ENCODE data around the gene SMIM41.
"Not testable (repeated sequence)": the region's sequence is repeated elsewhere in the genome, so short reads cannot be mapped to it uniquely, and the experiment has no call there.

Gene SMIM41

DNA sequence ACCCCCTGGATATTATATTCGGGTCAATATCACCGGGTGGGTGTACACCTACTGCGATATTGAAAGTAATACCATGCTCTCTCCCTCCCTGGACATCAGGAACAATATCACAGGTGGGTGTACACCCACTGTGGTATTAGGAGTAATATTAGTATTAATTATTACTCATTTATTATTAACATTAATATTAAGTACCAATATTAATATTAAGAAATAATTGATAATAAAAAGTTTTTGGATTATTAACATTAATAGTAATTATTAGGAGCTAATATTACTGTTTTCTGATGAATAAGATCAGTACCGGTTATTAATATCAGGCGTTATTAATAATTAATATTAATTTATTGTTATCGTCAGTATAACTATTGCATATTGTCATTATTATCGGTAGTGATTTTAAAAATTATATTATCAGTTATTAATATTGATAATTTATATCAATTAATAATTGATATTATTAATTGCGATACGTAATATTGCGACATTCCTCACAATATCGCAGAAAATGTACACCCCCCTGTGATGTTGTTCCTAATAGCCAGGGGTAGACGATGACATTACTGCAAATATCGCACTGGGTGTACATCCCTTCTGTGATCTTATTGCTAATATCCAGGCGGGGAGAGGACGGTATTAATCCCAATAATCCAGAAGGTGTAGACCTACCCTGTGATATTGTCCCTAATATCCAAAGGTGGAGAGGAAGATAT lies 17.0 kb downstream of the SMIM41 start:
- no peak overlapping the region for H3K4me3 ChIP-seq (replicated peaks; ENCODE audit: insufficient read depth, low read length)
- no peak for DNase-seq (ENCODE audit: low read depth in 1 of 2, low spot score in 1 of 2)
- TF ChIP-seq POLR2AphosphoS5 (IDR thresholded peaks at IDR 0.05; ENCODE audit: low read depth), result no peak
- no peak for TF ChIP-seq GABPA (IDR thresholded peaks at IDR 0.05; ENCODE audit: low read depth)
- TF ChIP-seq, protein P1, sequence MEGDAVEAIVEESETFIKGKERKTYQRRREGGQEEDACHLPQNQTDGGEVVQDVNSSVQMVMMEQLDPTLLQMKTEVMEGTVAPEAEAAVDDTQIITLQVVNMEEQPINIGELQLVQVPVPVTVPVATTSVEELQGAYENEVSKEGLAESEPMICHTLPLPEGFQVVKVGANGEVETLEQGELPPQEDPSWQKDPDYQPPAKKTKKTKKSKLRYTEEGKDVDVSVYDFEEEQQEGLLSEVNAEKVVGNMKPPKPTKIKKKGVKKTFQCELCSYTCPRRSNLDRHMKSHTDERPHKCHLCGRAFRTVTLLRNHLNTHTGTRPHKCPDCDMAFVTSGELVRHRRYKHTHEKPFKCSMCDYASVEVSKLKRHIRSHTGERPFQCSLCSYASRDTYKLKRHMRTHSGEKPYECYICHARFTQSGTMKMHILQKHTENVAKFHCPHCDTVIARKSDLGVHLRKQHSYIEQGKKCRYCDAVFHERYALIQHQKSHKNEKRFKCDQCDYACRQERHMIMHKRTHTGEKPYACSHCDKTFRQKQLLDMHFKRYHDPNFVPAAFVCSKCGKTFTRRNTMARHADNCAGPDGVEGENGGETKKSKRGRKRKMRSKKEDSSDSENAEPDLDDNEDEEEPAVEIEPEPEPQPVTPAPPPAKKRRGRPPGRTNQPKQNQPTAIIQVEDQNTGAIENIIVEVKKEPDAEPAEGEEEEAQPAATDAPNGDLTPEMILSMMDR (IDR thresholded peaks at IDR 0.05; ENCODE audit: insufficient read depth, low read length), result no peak
- TF ChIP-seq SPI1 (IDR thresholded peaks at IDR 0.05; ENCODE audit: borderline replicate concordance, low read depth), result no peak
- TF ChIP-seq, protein P2, sequence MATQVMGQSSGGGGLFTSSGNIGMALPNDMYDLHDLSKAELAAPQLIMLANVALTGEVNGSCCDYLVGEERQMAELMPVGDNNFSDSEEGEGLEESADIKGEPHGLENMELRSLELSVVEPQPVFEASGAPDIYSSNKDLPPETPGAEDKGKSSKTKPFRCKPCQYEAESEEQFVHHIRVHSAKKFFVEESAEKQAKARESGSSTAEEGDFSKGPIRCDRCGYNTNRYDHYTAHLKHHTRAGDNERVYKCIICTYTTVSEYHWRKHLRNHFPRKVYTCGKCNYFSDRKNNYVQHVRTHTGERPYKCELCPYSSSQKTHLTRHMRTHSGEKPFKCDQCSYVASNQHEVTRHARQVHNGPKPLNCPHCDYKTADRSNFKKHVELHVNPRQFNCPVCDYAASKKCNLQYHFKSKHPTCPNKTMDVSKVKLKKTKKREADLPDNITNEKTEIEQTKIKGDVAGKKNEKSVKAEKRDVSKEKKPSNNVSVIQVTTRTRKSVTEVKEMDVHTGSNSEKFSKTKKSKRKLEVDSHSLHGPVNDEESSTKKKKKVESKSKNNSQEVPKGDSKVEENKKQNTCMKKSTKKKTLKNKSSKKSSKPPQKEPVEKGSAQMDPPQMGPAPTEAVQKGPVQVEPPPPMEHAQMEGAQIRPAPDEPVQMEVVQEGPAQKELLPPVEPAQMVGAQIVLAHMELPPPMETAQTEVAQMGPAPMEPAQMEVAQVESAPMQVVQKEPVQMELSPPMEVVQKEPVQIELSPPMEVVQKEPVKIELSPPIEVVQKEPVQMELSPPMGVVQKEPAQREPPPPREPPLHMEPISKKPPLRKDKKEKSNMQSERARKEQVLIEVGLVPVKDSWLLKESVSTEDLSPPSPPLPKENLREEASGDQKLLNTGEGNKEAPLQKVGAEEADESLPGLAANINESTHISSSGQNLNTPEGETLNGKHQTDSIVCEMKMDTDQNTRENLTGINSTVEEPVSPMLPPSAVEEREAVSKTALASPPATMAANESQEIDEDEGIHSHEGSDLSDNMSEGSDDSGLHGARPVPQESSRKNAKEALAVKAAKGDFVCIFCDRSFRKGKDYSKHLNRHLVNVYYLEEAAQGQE (IDR thresholded peaks at IDR 0.05; ENCODE audit: insufficient replicate concordance, low read depth), result no peak
- peaks cover 5% of the 10 kb centered on the region for H3K27me3 ChIP-seq (ENCODE audit: insufficient read depth, poor library complexity, severe bottlenecking)
- no peak overlapping the region for H3K27ac ChIP-seq (replicated peaks)

DNA sequence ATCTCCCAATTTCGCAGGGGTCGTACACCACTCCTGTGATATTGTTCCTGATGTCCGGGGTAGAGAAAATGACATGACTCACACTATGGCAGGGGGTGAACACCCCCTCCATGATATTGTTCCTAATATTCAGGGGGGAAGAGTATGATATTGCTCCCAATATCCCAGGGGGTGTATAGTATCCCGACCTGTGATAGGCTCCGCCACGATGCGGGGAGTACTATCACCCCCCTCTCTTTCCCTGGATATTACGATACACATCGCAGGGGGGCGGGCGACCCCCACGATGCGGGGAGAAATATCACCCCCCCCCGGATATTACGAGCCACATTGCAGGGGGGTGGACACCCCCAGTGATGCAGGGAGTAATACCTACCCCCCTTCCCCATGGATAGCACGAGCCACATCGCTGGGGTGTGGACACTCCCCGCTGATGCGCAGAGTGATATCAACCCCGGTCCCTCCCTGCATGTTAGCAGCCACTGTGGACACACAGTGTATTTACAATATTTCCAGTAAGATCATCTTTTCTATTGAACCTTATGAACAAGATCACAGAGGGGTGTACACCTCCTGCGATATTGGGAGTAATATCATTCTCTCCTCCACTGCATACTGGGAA lies 17.7 kb downstream of the SMIM41 start:
- Histone ChIP-seq H3K4me3 (replicated peaks; ENCODE audit: insufficient read depth, low read length) (no peak overlapping the region), H3K27ac (replicated peaks) (no peak overlapping the region), H3K27me3 (ENCODE audit: insufficient read depth, poor library complexity, severe bottlenecking) (no peaks in the 10 kb centered on the region)
- TF ChIP-seq SPI1 (IDR thresholded peaks at IDR 0.05; ENCODE audit: borderline replicate concordance, low read depth) (no peak), POLR2AphosphoS5 (IDR thresholded peaks at IDR 0.05; ENCODE audit: low read depth) (no peak), GABPA (IDR thresholded peaks at IDR 0.05; ENCODE audit: low read depth) (no peak)
- TF ChIP-seq, protein P2 (IDR thresholded peaks at IDR 0.05; ENCODE audit: insufficient replicate concordance, low read depth), result no peak
- TF ChIP-seq, protein P1 (IDR thresholded peaks at IDR 0.05; ENCODE audit: insufficient read depth, low read length), result no peak
- no peak for DNase-seq (ENCODE audit: low read depth in 1 of 2, low spot score in 1 of 2)

DNA sequence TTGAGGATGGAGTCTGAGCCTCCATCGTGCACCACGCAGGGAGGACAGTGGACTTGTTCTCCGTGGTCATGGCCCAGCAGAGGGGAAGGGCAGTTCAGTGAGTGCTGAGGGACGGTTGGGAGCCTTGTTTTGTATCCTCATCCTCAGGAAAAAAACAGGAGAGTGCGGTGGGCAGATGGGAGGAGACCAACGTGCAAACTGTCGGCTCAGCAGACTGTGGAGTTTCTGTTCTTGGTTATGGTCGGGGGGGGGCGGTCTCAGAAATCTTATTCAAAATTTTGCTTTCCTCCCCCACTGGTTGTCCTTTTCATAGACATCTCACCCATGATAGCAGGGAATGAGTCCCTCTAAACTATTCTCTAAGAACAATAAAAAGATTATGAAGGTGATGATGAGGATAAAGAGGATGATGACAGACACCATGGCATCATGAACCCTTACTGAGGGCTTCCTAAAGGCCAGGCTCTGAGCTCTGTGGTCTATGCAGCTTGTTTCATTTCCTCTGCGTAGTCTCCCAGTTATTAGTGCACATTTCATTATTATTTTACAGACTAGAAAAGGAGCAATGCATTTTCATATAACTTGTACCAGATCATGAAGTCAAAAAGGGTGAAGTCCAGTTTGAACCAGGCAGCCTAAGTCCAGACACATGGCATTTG lies 25.1 kb downstream of the SMIM41 start:
- not testable (repeated sequence) for H3K27me3 ChIP-seq (ENCODE audit: insufficient read depth, poor library complexity, severe bottlenecking); DNase-seq (ENCODE audit: low read depth in 1 of 2, low spot score in 1 of 2); H3K27ac ChIP-seq (replicated peaks); H3K4me3 ChIP-seq (replicated peaks; ENCODE audit: insufficient read depth, low read length)

DNA sequence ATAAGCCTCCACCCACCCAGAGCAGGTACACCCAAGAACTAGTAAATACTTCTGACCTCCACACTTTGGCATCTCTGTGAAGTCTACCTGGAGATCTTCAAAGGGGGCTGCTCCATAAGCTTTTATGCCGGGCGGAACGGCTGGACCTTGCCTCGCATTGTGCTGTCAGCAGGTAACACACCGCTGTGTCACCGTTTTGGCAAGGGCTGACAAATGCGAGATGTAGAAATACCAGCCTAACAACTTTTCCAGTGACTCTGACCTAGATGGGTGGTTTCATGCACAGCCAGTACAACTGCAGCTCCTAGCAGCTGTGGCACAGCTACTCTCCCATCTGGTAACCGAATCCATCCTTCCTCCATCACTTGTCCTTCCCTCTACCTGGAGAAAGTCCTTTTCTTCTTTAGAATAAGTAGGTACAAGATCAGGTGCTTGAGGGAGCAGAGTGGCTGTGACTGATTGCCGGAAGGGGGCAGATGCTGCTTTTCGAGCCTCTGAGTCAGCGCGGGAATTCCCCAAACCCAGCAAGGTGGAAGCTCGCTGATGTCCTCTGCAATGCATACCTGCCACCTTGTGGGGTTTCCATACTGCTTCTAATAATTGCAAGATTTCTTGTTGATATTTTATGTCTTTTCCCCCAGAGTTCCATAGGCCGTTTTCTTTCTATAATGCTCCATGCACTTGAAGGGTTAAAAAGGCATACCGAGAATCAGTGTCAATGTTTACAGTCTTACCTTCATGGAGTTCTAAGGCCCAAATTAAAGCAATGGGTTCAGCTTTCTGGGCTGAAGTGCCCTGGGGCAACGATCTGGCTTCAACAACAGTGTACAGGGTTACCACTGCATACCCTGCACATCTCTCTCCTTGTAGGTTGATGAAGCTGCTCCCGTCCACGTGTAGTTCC lies 37.0 kb downstream of the SMIM41 start:
- not testable (repeated sequence) for H3K4me3 ChIP-seq (replicated peaks; ENCODE audit: insufficient read depth, low read length); H3K27ac ChIP-seq (replicated peaks); DNase-seq (ENCODE audit: low read depth in 1 of 2, low spot score in 1 of 2); H3K27me3 ChIP-seq (ENCODE audit: insufficient read depth, poor library complexity, severe bottlenecking)

DNA sequence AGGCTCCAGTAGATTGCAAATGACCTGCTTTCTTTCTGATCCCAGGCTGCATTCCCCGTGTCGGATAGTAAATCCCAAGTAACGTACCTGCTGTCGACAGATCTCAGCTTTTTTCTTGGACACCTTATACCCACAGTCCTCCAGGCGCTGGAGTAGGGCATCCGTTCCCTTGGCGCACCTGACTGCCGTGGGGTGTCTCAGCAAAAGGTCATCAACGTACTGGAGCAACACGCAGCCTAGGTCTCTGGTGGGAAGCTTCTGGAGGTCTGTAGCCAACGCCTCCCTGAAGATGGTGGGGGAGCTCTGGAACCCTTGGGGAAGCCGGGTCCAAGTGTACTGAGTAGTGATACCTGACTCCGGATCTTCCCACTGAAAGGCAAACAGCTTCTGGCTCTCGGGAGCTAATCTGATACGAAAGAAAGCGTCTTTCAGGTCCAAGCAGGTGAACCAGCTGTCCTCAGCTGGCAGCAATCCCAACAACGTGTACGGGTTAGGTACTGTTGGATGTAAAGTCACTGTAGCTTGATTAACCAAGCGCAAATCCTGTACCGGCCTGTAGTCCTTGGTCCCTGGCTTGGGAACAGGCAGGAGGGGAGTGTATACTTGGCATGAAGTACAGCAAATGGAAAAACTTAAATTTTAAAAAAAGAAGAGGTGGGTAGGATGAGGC lies 38.4 kb downstream of the SMIM41 start:
- DNase-seq (ENCODE audit: low read depth in 1 of 2, low spot score in 1 of 2); H3K4me3 ChIP-seq (replicated peaks; ENCODE audit: insufficient read depth, low read length); H3K27me3 ChIP-seq (ENCODE audit: insufficient read depth, poor library complexity, severe bottlenecking); H3K27ac ChIP-seq (replicated peaks): not testable (repeated sequence)

All from HL-60 (cell line).